Sigmoid colon (tissue), 4 donors: ENCODE measurements around the gene JAZF1.
A peak's percentile ranks its signal among the peaks of the same experiment; 100 is the strongest.

Experiments
- EP300 ChIP-seq, 4 donors: sonication (generic); formaldehyde crosslinking; IDR thresholded peaks; one replicate each; pipeline ENCODE4 v1.6.1; 2017; ENCODE audit warnings: antibody characterized with exemption in 4 of 4
- POLR2A ChIP-seq, 2 donors: fragments of 450-650 bp; IDR thresholded peaks; one replicate each; pipeline ENCODE4 v1.6.1; 2016; ENCODE audit warnings: antibody characterized with exemption in 2 of 2, mild to moderate bottlenecking in 2 of 2, moderate library complexity in 2 of 2
- POLR2AphosphoS5 ChIP-seq, 4 donors: sonication (generic); formaldehyde crosslinking; IDR thresholded peaks; one replicate each; pipeline ENCODE4 v1.6.1; 2017; ENCODE audit warnings: antibody characterized with exemption in 4 of 4
- TF ChIP-seq, protein P1 (sequence below), 4 experiments: fragments of 450-650 bp in 3 of 4; fragments of 200-600 bp in 1 of 4; IDR thresholded peaks; one replicate each; pipeline ENCODE4 v1.5.1; 2016 to 2019; ENCODE audit warnings: antibody characterized with exemption in 4 of 4, mild to moderate bottlenecking in 3 of 4, moderate library complexity in 2 of 4

DNA sequence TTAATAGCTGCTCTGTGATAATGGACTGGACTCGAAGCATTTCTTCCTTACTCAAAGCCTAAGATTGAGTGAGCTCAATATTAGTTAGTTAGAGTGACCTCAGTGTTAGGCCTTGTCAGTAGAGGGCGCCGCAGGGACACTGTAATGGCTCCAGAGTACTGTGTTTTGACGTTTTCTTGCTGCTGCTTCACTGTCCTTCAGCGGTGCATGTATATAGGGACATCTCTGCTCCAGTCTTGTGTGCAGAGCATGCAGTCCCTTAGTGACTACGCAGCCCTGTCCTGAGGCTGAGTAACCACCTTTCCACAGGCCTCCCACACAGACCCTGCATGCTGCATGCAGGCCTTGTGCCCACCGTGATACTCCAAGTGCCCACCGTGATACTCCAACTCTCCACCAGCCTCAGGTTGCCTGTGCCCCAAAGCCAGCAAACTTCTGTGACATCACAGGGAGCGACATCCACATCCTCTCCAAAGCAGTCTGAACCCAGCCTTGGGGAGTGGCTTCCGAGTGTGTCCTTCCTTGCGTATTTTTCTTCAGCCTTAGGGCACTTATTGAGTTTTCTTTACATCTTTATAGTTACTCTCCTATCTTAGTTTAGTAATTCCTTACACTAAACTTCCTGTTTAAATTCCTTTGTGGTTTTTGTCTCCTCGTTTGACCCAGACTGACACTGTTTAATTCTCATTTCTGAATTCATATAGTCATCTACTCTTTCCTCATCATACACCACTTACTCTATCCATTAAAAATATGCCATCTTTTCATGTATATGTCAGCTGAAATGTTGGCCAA is 118.2 kb downstream of the JAZF1 start:
- no peak for TF ChIP-seq POLR2A (IDR thresholded peaks at IDR 0.05)
- TF ChIP-seq, protein P1, sequence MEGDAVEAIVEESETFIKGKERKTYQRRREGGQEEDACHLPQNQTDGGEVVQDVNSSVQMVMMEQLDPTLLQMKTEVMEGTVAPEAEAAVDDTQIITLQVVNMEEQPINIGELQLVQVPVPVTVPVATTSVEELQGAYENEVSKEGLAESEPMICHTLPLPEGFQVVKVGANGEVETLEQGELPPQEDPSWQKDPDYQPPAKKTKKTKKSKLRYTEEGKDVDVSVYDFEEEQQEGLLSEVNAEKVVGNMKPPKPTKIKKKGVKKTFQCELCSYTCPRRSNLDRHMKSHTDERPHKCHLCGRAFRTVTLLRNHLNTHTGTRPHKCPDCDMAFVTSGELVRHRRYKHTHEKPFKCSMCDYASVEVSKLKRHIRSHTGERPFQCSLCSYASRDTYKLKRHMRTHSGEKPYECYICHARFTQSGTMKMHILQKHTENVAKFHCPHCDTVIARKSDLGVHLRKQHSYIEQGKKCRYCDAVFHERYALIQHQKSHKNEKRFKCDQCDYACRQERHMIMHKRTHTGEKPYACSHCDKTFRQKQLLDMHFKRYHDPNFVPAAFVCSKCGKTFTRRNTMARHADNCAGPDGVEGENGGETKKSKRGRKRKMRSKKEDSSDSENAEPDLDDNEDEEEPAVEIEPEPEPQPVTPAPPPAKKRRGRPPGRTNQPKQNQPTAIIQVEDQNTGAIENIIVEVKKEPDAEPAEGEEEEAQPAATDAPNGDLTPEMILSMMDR (IDR thresholded peaks at IDR 0.05): peak in 3 of 4 experiments; percentile 44 to 68 (median 60)
- TF ChIP-seq POLR2AphosphoS5 (IDR thresholded peaks at IDR 0.05): peak in 1 of 4 donors; percentile 31
- no peak for TF ChIP-seq EP300 (IDR thresholded peaks at IDR 0.05)
